ENCODE data around the gene RAB44.

The RAB44 gene

DNA sequence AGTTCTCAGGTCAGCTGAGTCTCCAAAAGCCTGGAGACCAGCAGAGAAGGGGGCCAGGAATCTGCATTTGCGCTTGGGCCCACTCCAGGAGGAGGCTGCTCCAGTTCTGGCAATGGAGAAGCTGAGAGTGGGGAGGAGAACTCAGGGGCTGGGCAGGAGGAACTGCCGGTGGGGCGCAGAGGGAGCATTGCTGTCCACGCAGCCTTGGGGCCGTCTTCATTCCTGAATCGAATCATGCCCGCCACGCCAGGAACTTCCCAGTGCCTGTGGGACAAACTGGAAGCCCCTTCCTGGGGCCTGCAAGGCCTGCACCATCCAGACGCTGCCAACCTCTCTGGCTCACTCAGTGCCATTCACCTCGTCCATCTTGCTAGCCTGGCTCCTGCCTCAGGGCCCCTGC, 16.9 kb downstream of the RAB44 start:
- no peak overlapping the region for H3K4me3 ChIP-seq (replicated peaks; ENCODE audit: low read depth, low read length)
- TF ChIP-seq, protein P1, sequence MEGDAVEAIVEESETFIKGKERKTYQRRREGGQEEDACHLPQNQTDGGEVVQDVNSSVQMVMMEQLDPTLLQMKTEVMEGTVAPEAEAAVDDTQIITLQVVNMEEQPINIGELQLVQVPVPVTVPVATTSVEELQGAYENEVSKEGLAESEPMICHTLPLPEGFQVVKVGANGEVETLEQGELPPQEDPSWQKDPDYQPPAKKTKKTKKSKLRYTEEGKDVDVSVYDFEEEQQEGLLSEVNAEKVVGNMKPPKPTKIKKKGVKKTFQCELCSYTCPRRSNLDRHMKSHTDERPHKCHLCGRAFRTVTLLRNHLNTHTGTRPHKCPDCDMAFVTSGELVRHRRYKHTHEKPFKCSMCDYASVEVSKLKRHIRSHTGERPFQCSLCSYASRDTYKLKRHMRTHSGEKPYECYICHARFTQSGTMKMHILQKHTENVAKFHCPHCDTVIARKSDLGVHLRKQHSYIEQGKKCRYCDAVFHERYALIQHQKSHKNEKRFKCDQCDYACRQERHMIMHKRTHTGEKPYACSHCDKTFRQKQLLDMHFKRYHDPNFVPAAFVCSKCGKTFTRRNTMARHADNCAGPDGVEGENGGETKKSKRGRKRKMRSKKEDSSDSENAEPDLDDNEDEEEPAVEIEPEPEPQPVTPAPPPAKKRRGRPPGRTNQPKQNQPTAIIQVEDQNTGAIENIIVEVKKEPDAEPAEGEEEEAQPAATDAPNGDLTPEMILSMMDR (IDR thresholded peaks at IDR 0.05; ENCODE audit: low read length, missing control alignments) = no peak
- DNase-seq (ENCODE audit: low read depth) = no peak

GRCh38 chr6:36715469-36715868, 17.8 kb downstream of the RAB44 start:
- TF ChIP-seq, protein P1 (IDR thresholded peaks at IDR 0.05; ENCODE audit: low read length, missing control alignments) = no peak
- H3K4me3 ChIP-seq (replicated peaks; ENCODE audit: low read depth, low read length) = no peak overlapping the region
- no peak for DNase-seq (ENCODE audit: low read depth)

- DNase-seq (ENCODE audit: low read depth) = no peak
- H3K4me3 ChIP-seq (replicated peaks; ENCODE audit: low read depth, low read length) = no peak overlapping the region
- TF ChIP-seq, protein P1 (IDR thresholded peaks at IDR 0.05; ENCODE audit: low read length, missing control alignments) = no peak
These were observed 19.0 kb downstream of the RAB44 start for GRCh38 chr6:36716476-36717093.

GRCh38 chr6:36717231-36717825, 19.7 kb downstream of the RAB44 start:
- TF ChIP-seq, protein P1 (IDR thresholded peaks at IDR 0.05; ENCODE audit: low read length, missing control alignments) = no peak
- no peak overlapping the region for H3K4me3 ChIP-seq (replicated peaks; ENCODE audit: low read depth, low read length)
- DNase-seq (ENCODE audit: low read depth) = no peak

- no peak overlapping the region for H3K4me3 ChIP-seq (replicated peaks; ENCODE audit: low read depth, low read length)
- DNase-seq (ENCODE audit: low read depth) = no peak
- TF ChIP-seq, protein P1 (IDR thresholded peaks at IDR 0.05; ENCODE audit: low read length, missing control alignments) = no peak
These were observed 20.4 kb downstream of the RAB44 start for GRCh38 chr6:36717871-36718540.

DNA sequence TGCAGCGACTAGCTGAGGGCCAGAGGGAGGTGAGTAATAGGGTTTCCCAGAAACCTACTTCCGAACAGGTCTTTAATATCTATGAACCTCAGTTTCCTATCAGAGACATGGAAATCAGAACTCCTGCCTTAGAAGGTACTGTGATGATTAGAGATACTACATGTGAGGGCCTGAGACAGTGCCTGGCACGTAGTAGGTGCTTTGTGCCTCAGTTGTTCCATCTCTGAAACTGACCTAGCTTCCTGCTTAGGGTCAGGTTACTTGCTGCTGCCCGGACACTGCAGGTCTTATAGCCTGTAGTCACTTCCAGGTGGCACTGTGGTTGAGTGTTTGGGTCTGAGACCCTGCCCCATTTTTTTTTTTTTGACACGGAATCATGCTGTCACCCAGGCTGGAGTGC, 20.9 kb downstream of the RAB44 start:
- TF ChIP-seq, protein P1 (IDR thresholded peaks at IDR 0.05; ENCODE audit: low read length, missing control alignments) = no peak
- DNase-seq (ENCODE audit: low read depth) = no peak
- H3K4me3 ChIP-seq (replicated peaks; ENCODE audit: low read depth, low read length) = no peak overlapping the region
